Endothelial cell of umbilical vein (primary cell): ENCODE data around the gene XRN1. TPM values are rescaled to one million over a fixed set of nuclear protein-coding genes. Genes with fewer than 3 reads are reported as not detected.

ENCODE experiments used
- BruUV-seq: library from RNA; stranded (reverse); fragments of 400-500 nt; replicated peaks from 2 replicates; lab custom pipeline; 2021; lab: Mats Ljungman, UMichigan
- CTCF ChIA-PET: fragments of 300-600, 350-600 bp; sonication (Branson Sonifier 250); formaldehyde crosslinking; loops from one replicate; lab custom pipeline; 2021; ENCODE audit warnings: antibody characterized with exemption, inconsistent platforms; lab: Charles Lee
- POLR2A ChIA-PET: fragments of 300-600, 350-600 bp; sonication (Branson Sonifier 250); formaldehyde crosslinking; loops from one replicate; lab custom pipeline; 2021; ENCODE audit warnings: antibody characterized with exemption, inconsistent platforms; lab: Charles Lee
- DNase-seq: peaks from one replicate; pipeline ENCODE4 v3.0.0-alpha.2; 2011; ENCODE audit warnings: low read depth, low spot score
- FAIRE-seq: peaks from 2 replicates; lab custom pipeline; 2011; peaks lifted over from hg19 to GRCh38; lab: Jason Lieb, UNC
- H2AFZ ChIP-seq: 2 replicates; pipeline ENCODE4 v1.6.0; 2012; ENCODE audit warnings: low read depth, low read length, control low read depth, inconsistent platforms
- H3K27ac ChIP-seq: 2 replicates; pipeline ENCODE4 v1.5.1; 2011; ENCODE audit warnings: low read depth, mild to moderate bottlenecking, control low read depth, low read length, moderate library complexity; ENCODE audit not compliant: insufficient read depth
- H3K27me3 ChIP-seq, 2 experiments: 2 replicates each; pipeline versions ENCODE4 v1.6.0 to v1.6.1; 2011; ENCODE audit warnings: low read length in 2 of 2, mixed read lengths in 1 of 2; ENCODE audit not compliant: control insufficient read depth in 2 of 2, insufficient read depth in 2 of 2
- H3K36me3 ChIP-seq, 2 experiments: 2 replicates in 1 of 2; 3 replicates in 1 of 2; pipeline ENCODE4 v1.5.1; 2011; ENCODE audit warnings: low read length in 2 of 2, mild to moderate bottlenecking in 1 of 2, moderate library complexity in 1 of 2; ENCODE audit not compliant: control insufficient read depth in 2 of 2, insufficient read depth in 2 of 2; ENCODE audit errors: extremely low read depth in 1 of 2
- H3K4me1 ChIP-seq: 3 replicates; pipeline ENCODE4 v1.5.1; 2011; ENCODE audit warnings: mild to moderate bottlenecking, low read length; ENCODE audit not compliant: control insufficient read depth, insufficient read depth; ENCODE audit errors: extremely low read depth
- H3K4me2 ChIP-seq: 2 replicates; pipeline ENCODE4 v1.6.1; 2011; ENCODE audit warnings: low read length, control low read depth, mixed read lengths; ENCODE audit not compliant: insufficient read depth
- H3K4me3 ChIP-seq, 3 experiments: fragments of 200-600 bp in 1 of 3; sonication (generic), shearing (Covaris generic) in 1 of 3; replicated peaks in 1 of 3; 2 replicates each; pipeline ENCODE4 v1.5.1; 2011 to 2016; ENCODE audit warnings: control low read depth in 3 of 3, low read length in 3 of 3, mild to moderate bottlenecking in 2 of 3, inconsistent platforms in 1 of 3, low read depth in 1 of 3, moderate library complexity in 1 of 3; ENCODE audit not compliant: insufficient read depth in 1 of 3
- H3K79me2 ChIP-seq: 2 replicates; pipeline ENCODE4 v1.6.0; 2012; ENCODE audit warnings: low read length, inconsistent platforms; ENCODE audit not compliant: control insufficient read depth, insufficient read depth
- H3K9ac ChIP-seq: replicated peaks from 2 replicates; pipeline ENCODE3; 2011; ENCODE audit warnings: low read length, control low read depth; ENCODE audit not compliant: insufficient read depth; ENCODE audit errors: extremely low read depth
- H3K9me1 ChIP-seq: replicated peaks from 3 replicates; pipeline ENCODE4 v1.6.0; 2011; ENCODE audit warnings: mild to moderate bottlenecking, low read length; ENCODE audit not compliant: control insufficient read depth, insufficient read depth; ENCODE audit errors: extremely low read depth
- H3K9me3 ChIP-seq: replicated peaks from 2 replicates; pipeline ENCODE4 v1.5.1; 2012; ENCODE audit warnings: low read length, inconsistent platforms; ENCODE audit not compliant: control insufficient read depth, insufficient read depth
- H4K20me1 ChIP-seq: replicated peaks from 2 replicates; pipeline ENCODE3; 2011; ENCODE audit warnings: mild to moderate bottlenecking, low read length; ENCODE audit not compliant: control insufficient read depth, insufficient read depth; ENCODE audit errors: extremely low read depth
- EZH2 ChIP-seq: IDR thresholded peaks from 2 replicates; pipeline ENCODE4 v1.6.1; 2012; ENCODE audit warnings: borderline replicate concordance, low read depth, mild to moderate bottlenecking, moderate library complexity, low read length, inconsistent platforms; ENCODE audit not compliant: severe bottlenecking
- FOS ChIP-seq: IDR thresholded peaks from 2 replicates; pipeline ENCODE4 v1.6.1; 2011; ENCODE audit warnings: mild to moderate bottlenecking, low read length, moderate library complexity, borderline replicate concordance; ENCODE audit not compliant: insufficient read depth
- GATA2 ChIP-seq: IDR thresholded peaks from 2 replicates; pipeline ENCODE4 v1.7.0; 2011; ENCODE audit warnings: low read depth, mild to moderate bottlenecking, moderate library complexity, mixed read lengths, low read length; ENCODE audit not compliant: insufficient read length, insufficient read depth
- JUN ChIP-seq: IDR thresholded peaks from 2 replicates; pipeline ENCODE4 v1.6.1; 2011; ENCODE audit warnings: borderline replicate concordance, low read depth; ENCODE audit not compliant: insufficient read length, insufficient read depth
- MYC ChIP-seq: IDR thresholded peaks from one replicate; pipeline ENCODE4 v1.6.1; 2011; ENCODE audit warnings: mild to moderate bottlenecking, low read depth, low read length
- POLR2A ChIP-seq: IDR thresholded peaks from 2 replicates; pipeline ENCODE4 v1.6.1; 2012; ENCODE audit warnings: low read depth, mild to moderate bottlenecking, control low read depth, low read length
- POLR2AphosphoS5 ChIP-seq: IDR thresholded peaks from 2 replicates; pipeline ENCODE4 v1.6.1; 2012; ENCODE audit warnings: low read depth, mild to moderate bottlenecking, control low read depth, low read length, moderate library complexity; ENCODE audit not compliant: insufficient read depth
- dilution Hi-C: fragments of 300-500 bp; cut with MboI; formaldehyde crosslinking; loops from one replicate; pipeline ENCODE4 v1.15.0; 2019; ENCODE audit warnings: low sequenced_read_pairs; ENCODE audit not compliant: extremely low pct_ligation_motif_present
- intact Hi-C: fragments of 100-400 bp; cut with micrococcal nuclease; formaldehyde crosslinking; loops from one replicate; pipeline ENCODE4 v1.10.0; 2022
- polyA plus RNA-seq, 4 experiments: library from polyadenylated mRNA; depleted of rRNA in 3 of 4; stranded (reverse) in 3 of 4; unstranded in 1 of 4; fragments of >200 nt; gene quantifications; 2 replicates each; pipeline versions ENCODE4 v1.2.1 to v1.2.3, GENCODE V29; 2011 to 2012; ENCODE audit warnings: missing spikeins in 1 of 4
- total RNA-seq: library from RNA; stranded (reverse); gene quantifications from 2 replicates; pipeline ENCODE4 v1.2.3, GENCODE V29; 2021
- TF ChIP-seq, protein P1 (sequence below), 2 donors: IDR thresholded peaks; 1 replicate in 1 of 2; 2 replicates in 1 of 2; pipeline ENCODE4 v1.5.1; 2011; ENCODE audit warnings: low read length in 2 of 2, mild to moderate bottlenecking in 2 of 2, moderate library complexity in 2 of 2, control low read depth in 1 of 2, inconsistent platforms in 1 of 2, low read depth in 1 of 2; ENCODE audit not compliant: insufficient read depth in 1 of 2; ENCODE audit errors: extremely low read depth in 1 of 2
- TF ChIP-seq, protein P2 (sequence below): IDR thresholded peaks from 2 replicates; pipeline ENCODE4 v1.6.1; 2011; ENCODE audit not compliant: insufficient read depth, insufficient read length

The XRN1 gene
- total and polyA plus RNA-seq, 2 donors (not counting 3 experiments of a cell fraction or from before 2014, with no cell fraction given) = 4.4 to 40.0 TPM

DNA sequence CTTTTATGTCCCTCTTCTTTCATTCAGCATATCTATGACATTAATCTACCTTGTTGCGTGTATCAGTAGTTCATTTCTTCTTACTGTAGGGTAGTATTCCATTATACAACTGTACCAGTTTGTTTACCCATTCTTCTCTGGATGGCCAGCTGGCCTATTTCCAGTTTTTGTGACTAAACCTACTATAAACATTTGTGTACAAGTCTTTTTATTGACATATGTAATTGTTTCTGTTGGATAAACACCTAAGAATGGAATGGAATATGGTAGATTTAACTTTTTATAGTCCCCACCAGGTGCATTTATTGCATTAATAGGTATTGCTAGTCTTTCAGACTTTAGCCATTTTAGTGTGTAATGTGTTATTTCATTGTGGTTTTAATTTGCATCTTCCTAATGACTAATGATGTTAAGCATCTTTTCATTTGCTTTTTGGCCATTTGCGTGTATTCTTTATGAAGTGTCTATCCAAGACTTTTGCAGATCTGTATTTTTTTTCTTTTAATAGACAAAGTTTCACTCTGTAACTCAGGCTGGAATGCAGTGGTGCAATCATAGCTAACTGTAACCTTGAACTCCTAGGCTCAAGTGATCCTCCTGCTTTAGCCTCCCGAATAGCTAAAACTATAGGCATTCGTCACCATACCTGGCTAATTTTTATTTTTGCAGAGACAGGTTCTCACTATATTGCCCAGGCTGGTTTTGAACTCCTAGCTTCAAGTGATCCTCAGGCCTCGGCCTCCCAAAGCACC lies 41.9 kb upstream of the XRN1 start:
- dilution Hi-C loops (no loop called here), intact Hi-C loops (no loop called here)
- no peak overlapping the region for H2AFZ ChIP-seq
- no peaks in the 10 kb centered on the region for H4K20me1 ChIP-seq
- no peaks in the 10 kb centered on the region for H3K27me3 ChIP-seq
- no peak overlapping the region for H3K4me3 ChIP-seq
- H3K79me2 ChIP-seq = no peaks in the 10 kb centered on the region
- peaks cover 0 to 15% of the 10 kb centered on the region in 2 experiments for H3K36me3 ChIP-seq
- POLR2A ChIA-PET = no interaction called here
- BruUV-seq = no TSS peak
- no peaks in the 10 kb centered on the region for H3K9me3 ChIP-seq
- CTCF ChIA-PET = no interaction called here
- no peak overlapping the region for H3K9ac ChIP-seq
- H3K4me1 ChIP-seq = no peaks in the 10 kb centered on the region
- DNase-seq (peak; percentile 6), FAIRE-seq (no peak)
- TF ChIP-seq POLR2AphosphoS5 = no peak
- TF ChIP-seq, protein P1, sequence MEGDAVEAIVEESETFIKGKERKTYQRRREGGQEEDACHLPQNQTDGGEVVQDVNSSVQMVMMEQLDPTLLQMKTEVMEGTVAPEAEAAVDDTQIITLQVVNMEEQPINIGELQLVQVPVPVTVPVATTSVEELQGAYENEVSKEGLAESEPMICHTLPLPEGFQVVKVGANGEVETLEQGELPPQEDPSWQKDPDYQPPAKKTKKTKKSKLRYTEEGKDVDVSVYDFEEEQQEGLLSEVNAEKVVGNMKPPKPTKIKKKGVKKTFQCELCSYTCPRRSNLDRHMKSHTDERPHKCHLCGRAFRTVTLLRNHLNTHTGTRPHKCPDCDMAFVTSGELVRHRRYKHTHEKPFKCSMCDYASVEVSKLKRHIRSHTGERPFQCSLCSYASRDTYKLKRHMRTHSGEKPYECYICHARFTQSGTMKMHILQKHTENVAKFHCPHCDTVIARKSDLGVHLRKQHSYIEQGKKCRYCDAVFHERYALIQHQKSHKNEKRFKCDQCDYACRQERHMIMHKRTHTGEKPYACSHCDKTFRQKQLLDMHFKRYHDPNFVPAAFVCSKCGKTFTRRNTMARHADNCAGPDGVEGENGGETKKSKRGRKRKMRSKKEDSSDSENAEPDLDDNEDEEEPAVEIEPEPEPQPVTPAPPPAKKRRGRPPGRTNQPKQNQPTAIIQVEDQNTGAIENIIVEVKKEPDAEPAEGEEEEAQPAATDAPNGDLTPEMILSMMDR (IDR thresholded peaks at IDR 0.05; ENCODE audit: extremely low read depth in 1 of 2, insufficient read depth in 1 of 2, low read depth in 1 of 2, low read length in 2 of 2) = no peak
- TF ChIP-seq MYC = no peak
- TF ChIP-seq FOS = no peak
- H3K4me2 ChIP-seq = no peak overlapping the region
- H3K27ac ChIP-seq = no peak overlapping the region
- H3K9me1 ChIP-seq = no peaks in the 10 kb centered on the region

DNA sequence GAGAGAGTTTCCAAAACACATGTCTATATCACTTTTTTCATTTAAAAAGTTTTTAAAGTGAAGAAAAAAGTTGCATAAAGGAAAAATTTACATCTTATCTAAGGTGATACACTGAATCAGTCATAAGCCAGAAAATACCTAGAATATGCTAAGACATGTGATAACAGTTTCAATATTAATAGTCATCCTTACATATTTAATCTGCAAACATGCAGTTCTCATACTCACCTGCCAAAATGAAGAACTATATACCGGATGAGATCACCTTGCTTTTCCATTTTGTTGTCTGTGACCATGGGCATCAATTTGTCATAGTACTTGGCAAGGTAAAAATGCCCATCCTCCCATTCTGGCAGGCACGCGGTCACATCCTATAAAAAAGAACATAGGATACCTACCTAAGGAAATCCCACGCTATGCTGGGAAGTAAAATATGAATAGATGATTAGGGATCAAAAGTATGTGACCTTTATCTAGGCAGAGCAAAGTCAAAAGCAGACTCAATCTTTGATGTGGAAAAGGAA lies 37.1 kb upstream of the XRN1 start:
- Histone ChIP-seq H2AFZ (no peak overlapping the region), H3K27ac (no peak overlapping the region), H3K9me3 (peaks cover 3% of the 10 kb centered on the region), H3K36me3 (peaks cover 2 to 6% of the 10 kb centered on the region in 2 experiments), H3K27me3 (no peaks in the 10 kb centered on the region), H3K4me1 (no peaks in the 10 kb centered on the region), H3K4me3 (no peak overlapping the region), H3K9ac (no peak overlapping the region), H3K9me1 (no peaks in the 10 kb centered on the region), H3K4me2 (no peak overlapping the region), H4K20me1 (no peaks in the 10 kb centered on the region), H3K79me2 (no peaks in the 10 kb centered on the region)
- intact Hi-C loops = no loop called here
- dilution Hi-C loops = no loop called here
- BruUV-seq = no TSS peak
- DNase-seq = no peak
- POLR2A ChIA-PET = no interaction called here
- TF ChIP-seq MYC = no peak
- TF ChIP-seq EZH2 = no peak
- TF ChIP-seq, protein P2, sequence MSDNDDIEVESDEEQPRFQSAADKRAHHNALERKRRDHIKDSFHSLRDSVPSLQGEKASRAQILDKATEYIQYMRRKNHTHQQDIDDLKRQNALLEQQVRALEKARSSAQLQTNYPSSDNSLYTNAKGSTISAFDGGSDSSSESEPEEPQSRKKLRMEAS = no peak
- TF ChIP-seq, protein P1 (IDR thresholded peaks at IDR 0.05; ENCODE audit: extremely low read depth in 1 of 2, insufficient read depth in 1 of 2, low read depth in 1 of 2, low read length in 2 of 2) = no peak
- no peak for TF ChIP-seq GATA2
- no peak for TF ChIP-seq FOS
- no peak for TF ChIP-seq POLR2A
- no peak for TF ChIP-seq POLR2AphosphoS5
- TF ChIP-seq JUN = no peak
- CTCF ChIA-PET = no interaction called here
- no peak for FAIRE-seq
